ENCODE results near the gene COMMD1.
A peak's percentile ranks its signal among the peaks of the same experiment; 100 is the strongest.
"Not testable (repeated sequence)": the region's sequence is repeated elsewhere in the genome, so short reads cannot be mapped to it uniquely, and the experiment has no call there.

The COMMD1 gene

GRCh38 chr2:62038975-62039771 is 133.7 kb downstream of the COMMD1 start:
- TF ChIP-seq CTCF (conservative IDR thresholded peaks at IDR 0.05; ENCODE audit: low read depth, low read length) = no peak
- no peak overlapping the region for H3K4me3 ChIP-seq (ENCODE audit: low read depth, low read length)
- peak; percentile 83 for DNase-seq (ENCODE audit: low read depth)

GRCh38 chr2:62040926-62041325 is 135.5 kb downstream of the COMMD1 start:
- H3K4me3 ChIP-seq (ENCODE audit: low read depth, low read length) = no peak overlapping the region
- no peak for TF ChIP-seq CTCF (conservative IDR thresholded peaks at IDR 0.05; ENCODE audit: low read depth, low read length)
- DNase-seq (ENCODE audit: low read depth) = no peak

GRCh38 chr2:62041701-62042385 is 136.4 kb downstream of the COMMD1 start:
- DNase-seq (ENCODE audit: low read depth); H3K4me3 ChIP-seq (ENCODE audit: low read depth, low read length): not testable (repeated sequence)

- no peak overlapping the region for H3K4me3 ChIP-seq (ENCODE audit: low read depth, low read length)
- DNase-seq (ENCODE audit: low read depth) = no peak
- no peak for TF ChIP-seq CTCF (conservative IDR thresholded peaks at IDR 0.05; ENCODE audit: low read depth, low read length)
Observed at GRCh38 chr2:62042400-62042799, 136.9 kb downstream of the COMMD1 start.

GRCh38 chr2:62042944-62043343 is 137.5 kb downstream of the COMMD1 start:
- no peak overlapping the region for H3K4me3 ChIP-seq (ENCODE audit: low read depth, low read length)
- no peak for DNase-seq (ENCODE audit: low read depth)
- TF ChIP-seq CTCF (conservative IDR thresholded peaks at IDR 0.05; ENCODE audit: low read depth, low read length) = no peak

- no peak for DNase-seq (ENCODE audit: low read depth)
- TF ChIP-seq CTCF (conservative IDR thresholded peaks at IDR 0.05; ENCODE audit: low read depth, low read length) = no peak
- H3K4me3 ChIP-seq (ENCODE audit: low read depth, low read length) = no peak overlapping the region
Observed at GRCh38 chr2:62045017-62045543, 139.6 kb downstream of the COMMD1 start.

GRCh38 chr2:62046141-62046540 is 140.7 kb downstream of the COMMD1 start:
- no peak for TF ChIP-seq CTCF (conservative IDR thresholded peaks at IDR 0.05; ENCODE audit: low read depth, low read length)
- no peak overlapping the region for H3K4me3 ChIP-seq (ENCODE audit: low read depth, low read length)
- DNase-seq (ENCODE audit: low read depth) = no peak
